AG04449 (cell line): ENCODE results near the gene RAB7A.

Experiments
- CTCF ChIA-PET: fragments of 350-600 bp; formaldehyde crosslinking; extraction: SDS; loops from one replicate; lab custom pipeline; 2021; ENCODE audit warnings: antibody characterized with exemption; lab: Yijun Ruan, JAX
- POLR2A ChIA-PET: fragments of 400-600, 350-600 bp; formaldehyde crosslinking; extraction: SDS; loops from one replicate; lab custom pipeline; 2020; ENCODE audit warnings: antibody characterized with exemption, inconsistent platforms; lab: Yijun Ruan, JAX
- DNase-seq: peaks from one replicate; pipeline ENCODE4 v3.0.0-alpha.2; 2010; ENCODE audit warnings: low read depth, low spot score
- H3K4me3 ChIP-seq: 2 replicates; pipeline ENCODE4 v1.5.1; 2011; ENCODE audit warnings: low read depth, mild to moderate bottlenecking, control low read depth, low read length
- CTCF ChIP-seq: IDR thresholded peaks from one replicate; pipeline ENCODE4 v1.5.1; 2011; ENCODE audit warnings: mild to moderate bottlenecking, moderate library complexity, low read length, control low read depth, inconsistent platforms; ENCODE audit not compliant: insufficient read depth; ENCODE audit errors: missing control alignments

RAB7A gene

GRCh38 chr3:128730471-128730870, 4.5 kb downstream of the RAB7A start:
- ChIA-PET CTCF (interaction anchor here (0.7 to 2.7 kb wide), 5 partner anchors 12 to 65 kb away, joined by 3 to 8 read pairs (median 5); no protein-coding TSS in a partner anchor), POLR2A (interaction anchor here (0.6 kb wide), 1 partner anchor 90 kb away, joined by 4 read pairs; no protein-coding TSS in a partner anchor)
- TF ChIP-seq CTCF, result no peak
- DNase-seq, result no peak
- no peak overlapping the region for H3K4me3 ChIP-seq

- DNase-seq, result no peak
- no peak for TF ChIP-seq CTCF
- CTCF ChIA-PET, result interaction anchor here (1.0 to 1.8 kb wide), 4 partner anchors 22 to 62 kb away, joined by 3 to 5 read pairs (median 4); no protein-coding TSS in a partner anchor
- H3K4me3 ChIP-seq, result no peak overlapping the region
- POLR2A ChIA-PET, result no interaction called here
These were observed 8.7 kb downstream of the RAB7A start for GRCh38 chr3:128734523-128735189.

GRCh38 chr3:128735287-128735686, 9.3 kb downstream of the RAB7A start:
- no peak overlapping the region for H3K4me3 ChIP-seq
- CTCF ChIA-PET, result interaction anchor here (1.0 to 1.8 kb wide), 4 partner anchors 21 to 61 kb away, joined by 3 to 5 read pairs (median 4); no protein-coding TSS in a partner anchor
- no peak for DNase-seq
- no peak for TF ChIP-seq CTCF
- POLR2A ChIA-PET, result no interaction called here

GRCh38 chr3:128735884-128736283, 9.9 kb downstream of the RAB7A start:
- no peak overlapping the region for H3K4me3 ChIP-seq
- CTCF ChIA-PET, result interaction anchor here (1.0 to 1.5 kb wide), 4 partner anchors 21 to 61 kb away, joined by 3 to 5 read pairs (median 3); no protein-coding TSS in a partner anchor

GRCh38 chr3:128736601-128737000, 10.6 kb downstream of the RAB7A start:
- TF ChIP-seq CTCF, result no peak
- H3K4me3 ChIP-seq, result no peak overlapping the region
- POLR2A ChIA-PET, result no interaction called here
- no peak for DNase-seq
- CTCF ChIA-PET, result interaction anchor here (1.4 to 1.6 kb wide), 2 partner anchors 49 to 56 kb away, joined by 3 to 6 read pairs; no protein-coding TSS in a partner anchor

More at GRCh38 chr3:128735884-128736283, 9.9 kb downstream of the RAB7A start:
- no peak for TF ChIP-seq CTCF
- no peak for DNase-seq
- POLR2A ChIA-PET, result no interaction called here

- POLR2A ChIA-PET, result no interaction called here
- H3K4me3 ChIP-seq, result no peak overlapping the region
- no peak for TF ChIP-seq CTCF
- DNase-seq, result no peak
- CTCF ChIA-PET, result no interaction called here
These were observed 14.6 kb downstream of the RAB7A start for GRCh38 chr3:128740621-128741020.
